Lower leg skin (tissue), 3 donors: ENCODE results near the gene SLC12A2.

Source experiments
- CTCF ChIP-seq, 3 donors: fragments of 450-650 bp; IDR thresholded peaks; one replicate each; pipeline ENCODE4 v1.5.1; 2016; ENCODE audit warnings: antibody characterized with exemption in 3 of 3, mild to moderate bottlenecking in 3 of 3, moderate library complexity in 2 of 3
- POLR2A ChIP-seq, 2 donors: fragments of 450-650 bp; IDR thresholded peaks; one replicate each; pipeline ENCODE4 v1.6.1; 2016 to 2017; ENCODE audit warnings: antibody characterized with exemption in 2 of 2, mild to moderate bottlenecking in 1 of 2, moderate library complexity in 1 of 2

DNA sequence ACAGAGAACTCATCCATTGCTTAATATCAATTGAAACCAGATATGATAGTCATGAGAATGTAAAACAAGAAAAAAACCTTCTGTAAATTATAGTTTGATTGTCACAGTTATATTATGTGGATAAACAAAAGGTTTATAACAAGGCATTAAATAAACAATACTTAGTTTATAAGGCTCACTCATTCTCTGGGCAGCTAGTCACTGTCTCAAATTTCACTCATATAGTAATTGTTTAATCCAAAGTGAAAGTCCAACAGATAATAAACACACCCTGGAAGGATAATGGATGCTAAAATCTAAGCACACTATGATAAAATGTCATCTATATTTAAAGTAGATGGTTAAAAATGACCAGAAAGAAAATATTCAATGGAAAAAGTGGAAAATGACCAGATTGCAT is 30.8 kb upstream of the SLC12A2 start:
- TF ChIP-seq CTCF (IDR thresholded peaks at IDR 0.05) (no peak), POLR2A (IDR thresholded peaks at IDR 0.05) (no peak)
